Measurements from ENCODE around the gene RNF5.
"Not testable (repeated sequence)": the region's sequence is repeated elsewhere in the genome, so short reads cannot be mapped to it uniquely, and the experiment has no call there.

The RNF5 gene

GRCh38 chr6:32175711-32176475 is 2.3 kb upstream of the RNF5 start, which contains the start of gene AGPAT1:
AGPAT1 (minus strand) TSS chr6:32176084; CDS start chr6:32171496, 4,588 bp downstream.
- DNase-seq (ENCODE audit: low spot score) = peak; percentile 96

GRCh38 chr6:32176476-32177182 is 1.6 kb upstream of the RNF5 start:
- DNase-seq (ENCODE audit: low spot score) = peak; percentile 38

- no peak for DNase-seq (ENCODE audit: low spot score)
Observed at GRCh38 chr6:32177183-32177787, 920 bp upstream of the RNF5 start.

- no peak for DNase-seq (ENCODE audit: low spot score)
Observed at GRCh38 chr6:32178547-32179440, 589 bp downstream of the RNF5 start.

- no peak for DNase-seq (ENCODE audit: low spot score)
Observed at GRCh38 chr6:32179766-32180405, 1.7 kb downstream of the RNF5 start.

GRCh38 chr6:32181148-32181702 is 3.0 kb downstream of the RNF5 start:
- no peak for DNase-seq (ENCODE audit: low spot score)

- no peak for DNase-seq (ENCODE audit: low spot score)
Observed at GRCh38 chr6:32181915-32182529, 3.8 kb downstream of the RNF5 start.

- no peak for DNase-seq (ENCODE audit: low spot score)
Observed at GRCh38 chr6:32182555-32182981, 4.4 kb downstream of the RNF5 start.

- no peak for DNase-seq (ENCODE audit: low spot score)
Observed at GRCh38 chr6:32183030-32183429, 4.8 kb downstream of the RNF5 start.

- DNase-seq (ENCODE audit: low spot score) = no peak
Observed at GRCh38 chr6:32183483-32184083, 5.4 kb downstream of the RNF5 start.

- DNase-seq (ENCODE audit: low spot score) = no peak
Observed at GRCh38 chr6:32184084-32184640, 6.0 kb downstream of the RNF5 start, which contains the start of gene AGER. AGER (minus strand) TSS chr6:32184253; CDS start chr6:32184222, 31 bp downstream.

GRCh38 chr6:32185681-32186131 is 7.5 kb downstream of the RNF5 start:
- not testable (repeated sequence) for DNase-seq (ENCODE audit: low spot score)

GRCh38 chr6:32186151-32186840 is 8.1 kb downstream of the RNF5 start:
- DNase-seq (ENCODE audit: low spot score) = not testable (repeated sequence)

GRCh38 chr6:32187009-32187709 is 9.0 kb downstream of the RNF5 start:
- DNase-seq (ENCODE audit: low spot score) = no peak

GRCh38 chr6:32187725-32188380 is 9.6 kb downstream of the RNF5 start:
- not testable (repeated sequence) for DNase-seq (ENCODE audit: low spot score)

GRCh38 chr6:32188381-32189068 is 10.3 kb downstream of the RNF5 start:
- DNase-seq (ENCODE audit: low spot score) = no peak

GRCh38 chr6:32189069-32189741 is 11.0 kb downstream of the RNF5 start:
- no peak for DNase-seq (ENCODE audit: low spot score)
